H1 (cell line): ENCODE results near the gene SHMT2. TPM values are rescaled to one million over a fixed set of nuclear protein-coding genes. Genes with fewer than 3 reads are reported as not detected.

Experiments used
- BRCA1 ChIP-seq: IDR thresholded peaks from 2 replicates; pipeline ENCODE4 v1.6.1; 2012; ENCODE audit warnings: low read depth, low read length, improper control_type of control experiment
- CBX5 ChIP-seq: fragments of 300-800, 300-1000 bp; sonication (generic); IDR thresholded peaks from 2 replicates; pipeline ENCODE4 v1.7.1; 2016; ENCODE audit warnings: antibody characterized with exemption, low read length, low read depth
- CHD1 ChIP-seq: IDR thresholded peaks from 2 replicates; pipeline ENCODE4 v1.6.1; 2012; ENCODE audit warnings: low read depth, low read length, improper control_type of control experiment
- FOSL1 ChIP-seq: IDR thresholded peaks from 2 replicates; pipeline ENCODE4 v1.6.1; 2011; ENCODE audit warnings: mild to moderate bottlenecking, low read depth, low read length, moderate library complexity; ENCODE audit not compliant: insufficient read depth
- JUN ChIP-seq: IDR thresholded peaks from 2 replicates; pipeline ENCODE4 v1.6.1; 2011; ENCODE audit warnings: low read depth, mild to moderate bottlenecking, improper control_type of control experiment, low read length
- POLR2A ChIP-seq, 2 experiments: IDR thresholded peaks; 1 replicate in 1 of 2; 2 replicates in 1 of 2; pipeline ENCODE4 v1.6.1; 2011; ENCODE audit warnings: low read depth in 2 of 2, low read length in 2 of 2, mild to moderate bottlenecking in 2 of 2; ENCODE audit errors: control extremely low read depth in 1 of 2
- SIRT6 ChIP-seq: IDR thresholded peaks from one replicate; pipeline ENCODE4 v1.7.1; 2012; ENCODE audit warnings: low read length, inconsistent platforms
- SP2 ChIP-seq: IDR thresholded peaks from 2 replicates; pipeline ENCODE4 v1.6.1; 2012; ENCODE audit warnings: mild to moderate bottlenecking, low read length, inconsistent platforms
- TCF12 ChIP-seq: IDR thresholded peaks from 2 replicates; pipeline ENCODE4 v1.6.1; 2011; ENCODE audit warnings: low read depth, mild to moderate bottlenecking, low read length
- YY1 ChIP-seq: IDR thresholded peaks from 2 replicates; pipeline ENCODE4 v1.6.1; 2011; ENCODE audit warnings: low read depth, mild to moderate bottlenecking, low read length
- polyA plus RNA-seq, 7 experiments: library from polyadenylated mRNA; depleted of rRNA in 3 of 7; stranded (reverse) in 5 of 7; unstranded in 2 of 7; fragments of >200 nt in 5 of 7; fragments of 200-250 nt in 2 of 7; gene quantifications; 1 replicate in 5 of 7; 2 replicates in 1 of 7; 4 replicates in 1 of 7; pipeline versions ENCODE4 v1.2.1 to v1.2.3, GENCODE V29; 2011 to 2013; ENCODE audit warnings: missing spikeins in 2 of 7, mixed read lengths in 2 of 7
- total RNA-seq: library from RNA; stranded (reverse); fragmentation: NEBNext Ultra II Directional; extraction: Animal tissue kit (Norgen Biotek cat#: 25700); gene quantifications from 2 replicates; pipeline ENCODE4 v1.2.1, GENCODE V29; 2021
- TF ChIP-seq, protein P1 (sequence below): fragments of 300-600 bp; sonication (generic); IDR thresholded peaks from 2 replicates; pipeline ENCODE4 v1.7.1; 2012; ENCODE audit warnings: low read length, moderate library complexity, mild to moderate bottlenecking, inconsistent platforms; ENCODE audit not compliant: insufficient replicate concordance
- TF ChIP-seq, protein P2 (sequence below): IDR thresholded peaks from 2 replicates; pipeline ENCODE4 v1.6.1; 2012; ENCODE audit warnings: low read length, inconsistent platforms

The SHMT2 gene
- total and polyA plus RNA-seq, 2 of the 8 experiments (the other 6 are each of a cell fraction or from before 2014, with no cell fraction given) = 274 to 520 TPM

GRCh38 chr12:57203791-57204190 is 25.7 kb upstream of the SHMT2 start (continued):
- TF ChIP-seq, protein P1, sequence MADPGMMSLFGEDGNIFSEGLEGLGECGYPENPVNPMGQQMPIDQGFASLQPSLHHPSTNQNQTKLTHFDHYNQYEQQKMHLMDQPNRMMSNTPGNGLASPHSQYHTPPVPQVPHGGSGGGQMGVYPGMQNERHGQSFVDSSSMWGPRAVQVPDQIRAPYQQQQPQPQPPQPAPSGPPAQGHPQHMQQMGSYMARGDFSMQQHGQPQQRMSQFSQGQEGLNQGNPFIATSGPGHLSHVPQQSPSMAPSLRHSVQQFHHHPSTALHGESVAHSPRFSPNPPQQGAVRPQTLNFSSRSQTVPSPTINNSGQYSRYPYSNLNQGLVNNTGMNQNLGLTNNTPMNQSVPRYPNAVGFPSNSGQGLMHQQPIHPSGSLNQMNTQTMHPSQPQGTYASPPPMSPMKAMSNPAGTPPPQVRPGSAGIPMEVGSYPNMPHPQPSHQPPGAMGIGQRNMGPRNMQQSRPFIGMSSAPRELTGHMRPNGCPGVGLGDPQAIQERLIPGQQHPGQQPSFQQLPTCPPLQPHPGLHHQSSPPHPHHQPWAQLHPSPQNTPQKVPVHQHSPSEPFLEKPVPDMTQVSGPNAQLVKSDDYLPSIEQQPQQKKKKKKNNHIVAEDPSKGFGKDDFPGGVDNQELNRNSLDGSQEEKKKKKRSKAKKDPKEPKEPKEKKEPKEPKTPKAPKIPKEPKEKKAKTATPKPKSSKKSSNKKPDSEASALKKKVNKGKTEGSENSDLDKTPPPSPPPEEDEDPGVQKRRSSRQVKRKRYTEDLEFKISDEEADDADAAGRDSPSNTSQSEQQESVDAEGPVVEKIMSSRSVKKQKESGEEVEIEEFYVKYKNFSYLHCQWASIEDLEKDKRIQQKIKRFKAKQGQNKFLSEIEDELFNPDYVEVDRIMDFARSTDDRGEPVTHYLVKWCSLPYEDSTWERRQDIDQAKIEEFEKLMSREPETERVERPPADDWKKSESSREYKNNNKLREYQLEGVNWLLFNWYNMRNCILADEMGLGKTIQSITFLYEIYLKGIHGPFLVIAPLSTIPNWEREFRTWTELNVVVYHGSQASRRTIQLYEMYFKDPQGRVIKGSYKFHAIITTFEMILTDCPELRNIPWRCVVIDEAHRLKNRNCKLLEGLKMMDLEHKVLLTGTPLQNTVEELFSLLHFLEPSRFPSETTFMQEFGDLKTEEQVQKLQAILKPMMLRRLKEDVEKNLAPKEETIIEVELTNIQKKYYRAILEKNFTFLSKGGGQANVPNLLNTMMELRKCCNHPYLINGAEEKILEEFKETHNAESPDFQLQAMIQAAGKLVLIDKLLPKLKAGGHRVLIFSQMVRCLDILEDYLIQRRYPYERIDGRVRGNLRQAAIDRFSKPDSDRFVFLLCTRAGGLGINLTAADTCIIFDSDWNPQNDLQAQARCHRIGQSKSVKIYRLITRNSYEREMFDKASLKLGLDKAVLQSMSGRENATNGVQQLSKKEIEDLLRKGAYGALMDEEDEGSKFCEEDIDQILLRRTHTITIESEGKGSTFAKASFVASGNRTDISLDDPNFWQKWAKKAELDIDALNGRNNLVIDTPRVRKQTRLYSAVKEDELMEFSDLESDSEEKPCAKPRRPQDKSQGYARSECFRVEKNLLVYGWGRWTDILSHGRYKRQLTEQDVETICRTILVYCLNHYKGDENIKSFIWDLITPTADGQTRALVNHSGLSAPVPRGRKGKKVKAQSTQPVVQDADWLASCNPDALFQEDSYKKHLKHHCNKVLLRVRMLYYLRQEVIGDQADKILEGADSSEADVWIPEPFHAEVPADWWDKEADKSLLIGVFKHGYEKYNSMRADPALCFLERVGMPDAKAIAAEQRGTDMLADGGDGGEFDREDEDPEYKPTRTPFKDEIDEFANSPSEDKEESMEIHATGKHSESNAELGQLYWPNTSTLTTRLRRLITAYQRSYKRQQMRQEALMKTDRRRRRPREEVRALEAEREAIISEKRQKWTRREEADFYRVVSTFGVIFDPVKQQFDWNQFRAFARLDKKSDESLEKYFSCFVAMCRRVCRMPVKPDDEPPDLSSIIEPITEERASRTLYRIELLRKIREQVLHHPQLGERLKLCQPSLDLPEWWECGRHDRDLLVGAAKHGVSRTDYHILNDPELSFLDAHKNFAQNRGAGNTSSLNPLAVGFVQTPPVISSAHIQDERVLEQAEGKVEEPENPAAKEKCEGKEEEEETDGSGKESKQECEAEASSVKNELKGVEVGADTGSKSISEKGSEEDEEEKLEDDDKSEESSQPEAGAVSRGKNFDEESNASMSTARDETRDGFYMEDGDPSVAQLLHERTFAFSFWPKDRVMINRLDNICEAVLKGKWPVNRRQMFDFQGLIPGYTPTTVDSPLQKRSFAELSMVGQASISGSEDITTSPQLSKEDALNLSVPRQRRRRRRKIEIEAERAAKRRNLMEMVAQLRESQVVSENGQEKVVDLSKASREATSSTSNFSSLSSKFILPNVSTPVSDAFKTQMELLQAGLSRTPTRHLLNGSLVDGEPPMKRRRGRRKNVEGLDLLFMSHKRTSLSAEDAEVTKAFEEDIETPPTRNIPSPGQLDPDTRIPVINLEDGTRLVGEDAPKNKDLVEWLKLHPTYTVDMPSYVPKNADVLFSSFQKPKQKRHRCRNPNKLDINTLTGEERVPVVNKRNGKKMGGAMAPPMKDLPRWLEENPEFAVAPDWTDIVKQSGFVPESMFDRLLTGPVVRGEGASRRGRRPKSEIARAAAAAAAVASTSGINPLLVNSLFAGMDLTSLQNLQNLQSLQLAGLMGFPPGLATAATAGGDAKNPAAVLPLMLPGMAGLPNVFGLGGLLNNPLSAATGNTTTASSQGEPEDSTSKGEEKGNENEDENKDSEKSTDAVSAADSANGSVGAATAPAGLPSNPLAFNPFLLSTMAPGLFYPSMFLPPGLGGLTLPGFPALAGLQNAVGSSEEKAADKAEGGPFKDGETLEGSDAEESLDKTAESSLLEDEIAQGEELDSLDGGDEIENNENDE = no peak
- TF ChIP-seq, protein P2, sequence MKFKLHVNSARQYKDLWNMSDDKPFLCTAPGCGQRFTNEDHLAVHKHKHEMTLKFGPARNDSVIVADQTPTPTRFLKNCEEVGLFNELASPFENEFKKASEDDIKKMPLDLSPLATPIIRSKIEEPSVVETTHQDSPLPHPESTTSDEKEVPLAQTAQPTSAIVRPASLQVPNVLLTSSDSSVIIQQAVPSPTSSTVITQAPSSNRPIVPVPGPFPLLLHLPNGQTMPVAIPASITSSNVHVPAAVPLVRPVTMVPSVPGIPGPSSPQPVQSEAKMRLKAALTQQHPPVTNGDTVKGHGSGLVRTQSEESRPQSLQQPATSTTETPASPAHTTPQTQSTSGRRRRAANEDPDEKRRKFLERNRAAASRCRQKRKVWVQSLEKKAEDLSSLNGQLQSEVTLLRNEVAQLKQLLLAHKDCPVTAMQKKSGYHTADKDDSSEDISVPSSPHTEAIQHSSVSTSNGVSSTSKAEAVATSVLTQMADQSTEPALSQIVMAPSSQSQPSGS = no peak
- TF ChIP-seq JUN (no peak), CHD1 (no peak), CBX5 (no peak), SIRT6 (no peak), FOSL1 (no peak), BRCA1 (no peak), TCF12 (no peak), YY1 (no peak), POLR2A (IDR thresholded peaks at IDR 0.05; ENCODE audit: control extremely low read depth in 1 of 2, low read depth in 2 of 2, low read length in 2 of 2) (no peak), SP2 (no peak)
